GM10248 (cell line): ENCODE results near the gene TLCD1.

Experiments used
- CTCF ChIA-PET: fragments of 300-600 bp; sonication (Branson Sonifier 250); formaldehyde crosslinking; extraction: SDS; loops from one replicate; lab custom pipeline; 2021; ENCODE audit warnings: antibody characterized with exemption; lab: Yijun Ruan, JAX
- POLR2A ChIA-PET: fragments of 350-650 bp; sonication (Branson Sonifier 250); formaldehyde crosslinking; extraction: SDS; loops from one replicate; lab custom pipeline; 2020; ENCODE audit warnings: antibody characterized with exemption; lab: Yijun Ruan, JAX
- DNase-seq: peaks from one replicate; pipeline ENCODE4 v3.0.0; 2012; ENCODE audit errors: extremely low spot score
- TF ChIP-seq, protein P1 (sequence below): IDR thresholded peaks from 2 replicates; pipeline ENCODE4 v1.5.1; 2012; ENCODE audit warnings: mild to moderate bottlenecking, low read depth; ENCODE audit errors: extremely low read depth, missing control alignments, control extremely low read depth

The TLCD1 gene

DNA sequence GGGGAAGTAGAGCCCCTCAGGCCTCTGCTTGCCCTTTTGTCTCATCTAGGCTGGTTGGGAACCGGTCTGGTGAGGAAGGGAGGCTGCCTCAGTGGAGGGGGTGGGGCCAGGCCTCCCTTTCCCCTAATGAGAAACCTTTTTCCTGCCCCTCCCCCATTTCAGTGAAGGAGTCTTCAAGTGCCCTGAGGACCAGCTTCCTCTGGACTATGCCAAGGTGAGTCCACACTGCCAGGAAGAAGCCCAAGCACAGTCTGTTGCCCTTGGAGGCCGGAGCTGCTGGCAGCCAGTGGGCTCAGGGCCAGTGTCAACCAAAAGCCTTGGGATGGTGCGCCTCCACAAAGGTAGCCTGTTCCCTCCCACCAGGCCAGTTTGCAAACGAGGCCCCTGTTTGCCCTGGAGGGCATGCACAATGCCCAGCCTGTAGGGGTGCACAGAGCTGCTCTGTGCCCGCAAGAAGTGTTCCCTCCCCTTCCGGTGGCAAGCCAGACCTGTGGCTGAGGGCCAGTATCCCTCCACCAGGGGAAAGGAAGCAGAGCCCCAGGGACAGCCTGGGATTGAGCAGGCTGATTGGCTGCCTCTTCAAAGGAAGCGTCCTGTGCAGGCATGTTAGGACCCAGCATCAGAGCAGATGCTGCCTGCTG lies 21.1 kb upstream of the TLCD1 start:
- TF ChIP-seq, protein P1, sequence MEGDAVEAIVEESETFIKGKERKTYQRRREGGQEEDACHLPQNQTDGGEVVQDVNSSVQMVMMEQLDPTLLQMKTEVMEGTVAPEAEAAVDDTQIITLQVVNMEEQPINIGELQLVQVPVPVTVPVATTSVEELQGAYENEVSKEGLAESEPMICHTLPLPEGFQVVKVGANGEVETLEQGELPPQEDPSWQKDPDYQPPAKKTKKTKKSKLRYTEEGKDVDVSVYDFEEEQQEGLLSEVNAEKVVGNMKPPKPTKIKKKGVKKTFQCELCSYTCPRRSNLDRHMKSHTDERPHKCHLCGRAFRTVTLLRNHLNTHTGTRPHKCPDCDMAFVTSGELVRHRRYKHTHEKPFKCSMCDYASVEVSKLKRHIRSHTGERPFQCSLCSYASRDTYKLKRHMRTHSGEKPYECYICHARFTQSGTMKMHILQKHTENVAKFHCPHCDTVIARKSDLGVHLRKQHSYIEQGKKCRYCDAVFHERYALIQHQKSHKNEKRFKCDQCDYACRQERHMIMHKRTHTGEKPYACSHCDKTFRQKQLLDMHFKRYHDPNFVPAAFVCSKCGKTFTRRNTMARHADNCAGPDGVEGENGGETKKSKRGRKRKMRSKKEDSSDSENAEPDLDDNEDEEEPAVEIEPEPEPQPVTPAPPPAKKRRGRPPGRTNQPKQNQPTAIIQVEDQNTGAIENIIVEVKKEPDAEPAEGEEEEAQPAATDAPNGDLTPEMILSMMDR: no peak
- CTCF ChIA-PET: interaction anchor here (1.0 to 16.2 kb wide), 4 partner anchors 16 to 38 kb away, joined by 3 to 472 read pairs (median 106); partner anchors contain the start of genes NEK8, RPL23A and TLCD1
- no peak for DNase-seq
- POLR2A ChIA-PET: interaction anchor here (4.4 kb wide), 1 partner anchor 20 kb away, joined by 42 read pairs; the partner anchor contains the start of genes NEK8 and TLCD1

DNA sequence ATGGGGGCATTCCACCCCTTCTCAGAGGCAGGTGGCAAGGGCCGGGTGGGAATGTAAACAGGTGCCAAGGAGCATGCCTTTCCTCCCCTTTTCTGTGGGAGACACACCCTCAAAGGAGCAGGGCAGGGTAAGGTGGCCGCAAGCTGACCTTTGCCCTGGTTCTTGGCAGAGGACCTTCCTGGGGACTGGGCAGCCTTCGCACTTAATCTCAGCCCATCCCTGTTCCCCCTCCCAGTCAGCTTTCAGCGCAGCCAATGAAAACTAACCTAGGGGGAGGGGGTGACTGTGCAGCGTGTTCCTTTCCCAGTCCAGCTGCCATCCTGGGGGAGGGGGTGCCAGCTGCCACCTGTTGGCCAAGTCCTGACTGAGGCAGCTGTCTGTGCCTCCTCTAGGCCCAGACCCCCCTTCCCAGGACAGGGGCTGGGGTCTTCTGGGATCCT lies 20.6 kb upstream of the TLCD1 start:
- DNase-seq: no peak
- TF ChIP-seq, protein P1: no peak
- POLR2A ChIA-PET: interaction anchor here (4.4 kb wide), 1 partner anchor 19 kb away, joined by 42 read pairs; the partner anchor contains the start of genes NEK8 and TLCD1
- CTCF ChIA-PET: interaction anchor here (1.0 to 16.2 kb wide), 6 partner anchors 16 to 156 kb away, joined by 3 to 472 read pairs (median 4); partner anchors contain the start of genes DHRS13, NEK8, RPL23A and TLCD1

DNA sequence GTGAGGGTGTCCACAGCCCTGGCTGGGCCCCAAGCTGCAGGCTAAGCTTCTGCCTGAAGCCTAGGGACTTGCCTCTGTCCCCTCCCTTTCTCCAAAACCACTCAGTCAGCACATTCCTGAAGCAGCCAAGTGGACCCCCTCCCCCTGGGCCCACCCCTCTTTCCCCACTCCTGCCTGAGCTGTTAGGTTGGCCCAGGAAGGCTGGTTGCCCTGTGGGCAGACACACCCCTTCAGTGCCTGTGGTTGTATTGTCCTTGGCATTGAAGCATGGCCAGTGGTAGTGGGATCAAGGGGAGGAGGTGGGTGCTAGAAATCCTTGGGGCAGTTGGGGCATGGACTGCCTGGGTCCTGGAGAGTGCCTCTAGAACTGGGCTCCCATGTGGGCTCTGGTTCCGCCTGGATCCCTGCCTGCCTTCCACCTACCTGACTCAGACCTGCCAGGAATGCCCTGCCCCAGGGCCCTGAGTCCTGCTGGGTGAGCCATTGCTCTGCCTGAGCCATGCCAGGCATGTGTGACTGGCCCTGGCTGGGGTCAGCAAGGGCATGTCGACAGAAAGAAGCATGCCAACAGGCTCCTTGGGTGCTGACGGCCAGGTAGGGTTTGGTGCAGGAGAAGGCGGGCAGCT lies 19.9 kb upstream of the TLCD1 start:
- POLR2A ChIA-PET: interaction anchor here (0.6 to 4.4 kb wide), 4 partner anchors 13 to 306 kb away, joined by 3 to 42 read pairs (median 6); partner anchors contain the start of genes NEK8, RPL23A and TLCD1
- TF ChIP-seq, protein P1: no peak
- no peak for DNase-seq
- CTCF ChIA-PET: interaction anchor here (1.4 to 16.2 kb wide), 5 partner anchors 17 to 157 kb away, joined by 3 to 472 read pairs (median 5); partner anchors contain the start of genes DHRS13, NEK8 and TLCD1

DNA sequence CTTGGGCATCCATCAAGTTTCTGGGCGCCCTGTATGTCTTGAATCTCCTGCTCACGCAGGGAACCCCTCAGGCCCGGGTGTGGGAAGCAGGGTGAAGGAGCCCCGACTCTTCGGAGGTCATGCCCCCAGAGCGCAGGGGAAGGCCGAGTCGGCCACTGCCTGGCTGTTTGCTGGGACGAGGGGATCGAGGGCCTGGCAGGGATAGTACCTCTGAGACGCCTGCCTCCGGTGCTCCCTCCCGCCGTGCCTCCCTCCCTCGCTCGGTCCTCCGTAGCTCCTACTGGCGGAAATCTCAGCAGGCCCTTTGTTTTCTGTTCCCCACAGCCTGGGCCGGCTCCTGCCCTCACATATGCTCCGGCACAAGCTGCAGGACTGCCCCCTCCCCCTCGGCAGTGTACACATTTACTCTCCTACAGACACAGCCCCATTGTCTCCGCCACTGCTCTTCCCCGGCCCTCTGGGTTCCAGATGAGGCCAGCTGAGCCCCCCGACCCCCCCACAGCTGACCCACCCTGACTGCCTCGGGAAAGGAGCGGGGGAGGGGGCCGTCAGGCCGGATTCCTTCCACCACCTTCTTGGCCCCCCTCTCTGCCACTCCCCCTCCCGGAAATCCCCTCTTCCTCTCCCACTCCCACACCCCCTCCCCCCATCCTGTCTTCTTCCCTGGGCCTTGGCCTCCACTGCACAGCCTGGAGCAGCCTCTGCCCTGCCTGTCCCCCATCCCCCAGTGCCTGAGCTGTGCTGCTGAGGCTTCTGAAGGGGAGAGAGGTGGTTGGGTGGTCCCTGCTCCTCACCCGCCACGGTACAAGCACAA lies 19.1 kb upstream of the TLCD1 start:
- ChIA-PET CTCF (interaction anchor here (1.5 to 16.2 kb wide), 4 partner anchors 18 to 158 kb away, joined by 3 to 472 read pairs (median 108); partner anchors contain the start of genes DHRS13, NEK8 and TLCD1), POLR2A (interaction anchor here (0.6 to 4.4 kb wide), 6 partner anchors 9 to 162 kb away, joined by 3 to 42 read pairs (median 6); partner anchors contain the start of genes NEK8, RPL23A and TLCD1)
- no peak for DNase-seq
- TF ChIP-seq, protein P1: no peak

DNA sequence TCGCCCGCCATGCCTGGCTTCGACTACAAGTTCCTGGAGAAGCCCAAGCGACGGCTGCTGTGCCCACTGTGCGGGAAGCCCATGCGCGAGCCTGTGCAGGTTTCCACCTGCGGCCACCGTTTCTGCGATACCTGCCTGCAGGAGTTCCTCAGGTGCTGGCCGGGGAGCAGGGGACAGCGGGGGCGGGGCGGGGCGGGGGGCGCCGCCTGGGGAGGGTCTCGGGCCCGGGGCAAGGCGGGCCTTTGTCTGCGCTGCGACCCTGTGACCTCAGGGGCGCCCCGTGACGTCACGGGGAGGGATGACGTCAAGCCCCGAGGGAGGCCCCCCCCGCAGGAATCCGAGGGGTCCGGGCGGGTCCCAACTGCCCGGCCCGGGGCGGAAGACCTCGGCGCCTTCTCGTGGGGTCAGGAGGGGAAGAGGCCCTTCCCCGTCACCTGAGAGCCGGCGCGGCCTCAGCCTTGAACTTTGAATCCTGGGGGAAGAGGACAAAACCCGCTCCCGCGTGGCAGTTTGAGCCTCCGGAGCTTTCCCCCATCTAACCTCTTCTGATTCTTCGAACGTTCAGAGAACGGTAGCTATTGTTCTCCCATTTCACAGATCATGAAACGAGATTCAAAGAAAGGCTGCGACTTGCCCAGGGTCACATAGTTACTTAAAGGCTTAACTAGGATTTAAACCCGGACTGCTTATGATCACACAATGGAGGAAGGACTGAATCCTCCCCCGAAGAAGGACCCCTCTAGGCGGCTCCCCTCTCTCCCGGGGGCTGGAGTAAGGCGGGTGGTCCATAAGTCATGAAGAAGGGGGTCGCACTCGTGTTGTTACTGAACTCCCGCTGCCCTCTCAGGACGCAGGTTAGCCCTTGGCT lies 18.3 kb upstream of the TLCD1 start:
- peak; percentile 75 for DNase-seq
- TF ChIP-seq, protein P1: no peak
- POLR2A ChIA-PET: interaction anchor here (0.6 to 7.2 kb wide), 9 partner anchors 9 to 163 kb away, joined by 3 to 64 read pairs (median 7); partner anchors contain the start of genes NEK8, RPL23A and TLCD1

More for the DNA sequence above, 18.3 kb upstream of the TLCD1 start:
- CTCF ChIA-PET: interaction anchor here (1.1 to 16.2 kb wide), 5 partner anchors 8 to 158 kb away, joined by 3 to 472 read pairs (median 5); partner anchors contain the start of genes DHRS13, NEK8 and TLCD1
